Inflammatory macrophage treated with lipopolysaccharide for 1 hour (primary cell): ENCODE measurements around the gene DLK1.

Experiments
- DNase-seq, 2 donors: peaks; one replicate each; pipeline ENCODE4 v3.0.0-alpha.2; 2020 to 2022

The DLK1 gene

DNA sequence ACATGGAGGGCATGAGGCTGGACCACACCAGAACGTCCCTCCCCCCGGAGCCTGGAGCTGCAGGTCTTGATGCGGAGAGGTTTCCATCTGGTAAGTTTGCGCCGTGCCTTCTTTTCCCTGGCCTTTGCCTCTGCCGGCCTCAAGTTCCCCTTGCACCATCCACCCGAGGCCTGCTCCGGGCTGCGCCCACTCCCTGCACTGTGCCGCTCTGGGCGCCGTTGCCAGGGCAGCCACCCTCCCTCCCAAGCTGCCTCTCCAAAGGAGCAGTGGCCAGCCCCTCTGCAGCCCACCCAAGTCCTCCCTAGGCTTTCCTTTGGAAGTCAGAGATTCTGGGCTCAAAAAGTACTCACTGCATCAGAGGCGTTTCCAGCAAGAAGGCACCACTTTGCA lies 53.0 kb downstream of the DLK1 start:
- no peak for DNase-seq

DNA sequence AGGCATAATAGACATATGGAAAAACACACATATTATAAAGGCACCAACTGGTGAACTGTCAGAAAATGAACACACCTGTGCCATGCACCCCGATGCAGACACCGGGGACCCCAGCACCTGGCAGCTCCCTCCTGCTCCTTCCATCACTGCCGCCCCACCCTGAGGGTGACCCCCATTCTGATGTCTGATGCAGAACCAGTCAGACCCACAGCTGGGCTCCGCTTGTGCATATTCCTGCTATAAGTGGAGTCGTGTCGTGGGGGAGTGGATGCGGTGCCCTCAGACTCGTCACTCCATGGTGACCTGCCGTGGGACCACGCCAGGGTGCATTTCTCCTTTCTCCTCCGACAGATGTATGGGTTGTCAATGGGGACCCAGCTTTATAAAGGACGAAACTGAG lies 53.6 kb downstream of the DLK1 start:
- no peak for DNase-seq

DNA sequence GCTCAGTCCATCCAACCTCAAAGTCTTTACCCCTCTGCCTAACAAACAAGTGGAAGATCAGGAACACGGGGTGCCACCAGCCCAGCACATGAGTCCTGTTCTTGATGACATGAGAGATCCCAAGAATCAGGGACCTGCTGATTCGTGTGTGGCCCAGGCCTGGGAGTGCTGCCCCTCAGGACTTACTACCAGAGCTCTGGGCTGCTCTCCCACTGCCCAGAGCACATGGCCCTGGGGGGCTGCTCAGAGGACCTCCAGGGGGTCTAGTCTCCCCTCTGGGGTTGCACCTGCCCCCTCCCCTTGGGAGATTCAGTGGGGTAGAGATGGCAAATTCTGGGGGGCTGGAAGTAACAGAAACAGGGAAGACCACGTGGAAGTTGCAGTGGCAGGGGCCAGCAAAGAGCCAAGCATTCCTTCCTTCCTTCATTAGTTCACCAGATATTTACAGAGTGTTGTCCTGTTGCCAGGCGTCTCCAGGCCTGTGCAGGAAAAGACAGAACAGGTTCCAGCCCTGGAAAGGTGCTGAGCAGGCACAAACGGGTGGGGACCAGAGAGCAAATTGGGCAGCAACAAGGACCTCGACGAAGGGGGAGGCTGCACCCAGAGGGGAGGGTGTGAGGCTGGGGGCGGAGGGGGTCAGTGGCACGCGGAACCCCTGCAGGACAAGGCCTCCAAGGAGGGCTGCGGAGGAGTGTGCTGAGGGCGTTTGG lies 54.1 kb downstream of the DLK1 start:
- DNase-seq = no peak

DNA sequence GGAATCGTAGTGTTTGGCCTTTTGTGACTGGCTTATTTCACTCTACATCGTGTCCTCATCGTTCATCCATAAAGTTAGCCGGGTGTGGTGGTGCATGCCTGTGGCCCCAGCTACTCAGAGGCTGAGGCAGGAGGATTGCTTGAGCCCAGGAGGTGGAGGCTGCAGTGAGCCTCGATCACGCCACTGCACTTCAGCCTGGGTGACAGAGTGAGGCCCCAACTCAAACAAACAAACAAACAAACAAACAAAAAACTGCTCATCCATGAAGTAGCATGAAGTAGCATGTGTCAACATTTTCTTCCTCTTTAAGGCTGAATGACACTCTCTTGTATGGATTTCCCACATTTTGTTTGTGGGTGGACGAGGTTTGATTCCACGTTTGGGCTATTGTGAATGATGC lies 55.3 kb downstream of the DLK1 start:
- DNase-seq = no peak

DNA sequence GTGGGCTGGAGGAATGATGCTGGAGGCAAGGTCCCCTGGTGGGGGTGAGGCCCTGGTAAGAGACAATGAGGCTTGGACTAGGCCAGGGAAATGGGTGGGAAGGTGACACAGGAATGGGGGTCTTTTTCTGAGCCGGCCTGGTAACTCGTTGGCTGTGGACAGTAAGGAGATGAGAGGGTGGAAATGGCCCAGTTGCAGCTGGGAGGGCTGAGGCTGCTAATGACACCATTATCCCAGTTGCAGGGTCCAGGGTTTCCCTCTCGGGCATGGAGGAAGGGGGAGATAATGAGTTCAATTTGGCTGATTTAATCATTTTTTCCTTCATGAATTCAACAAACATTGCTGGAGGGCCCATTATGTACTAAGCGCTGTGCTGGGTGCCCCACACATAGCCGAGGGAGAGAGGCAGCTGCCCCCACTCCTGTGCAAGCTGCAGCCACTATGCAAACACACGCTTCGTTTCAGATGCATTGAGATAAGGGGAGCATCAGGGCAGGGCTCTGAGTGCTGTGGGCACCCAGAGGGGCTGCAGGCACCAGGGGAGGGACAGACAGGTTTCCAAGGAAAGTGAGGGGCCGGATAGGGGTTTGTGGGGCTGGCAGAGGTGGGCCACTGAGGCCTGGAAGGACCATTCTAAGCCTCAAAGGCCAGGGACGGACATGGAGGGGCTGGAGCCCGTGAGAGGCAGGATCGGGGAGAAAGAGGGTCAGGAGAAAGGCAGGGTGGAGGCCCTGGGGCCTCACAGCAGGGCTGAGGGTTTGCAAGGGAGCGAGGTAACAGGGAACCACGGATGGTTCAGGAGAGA lies 56.0 kb downstream of the DLK1 start:
- DNase-seq = no peak

DNA sequence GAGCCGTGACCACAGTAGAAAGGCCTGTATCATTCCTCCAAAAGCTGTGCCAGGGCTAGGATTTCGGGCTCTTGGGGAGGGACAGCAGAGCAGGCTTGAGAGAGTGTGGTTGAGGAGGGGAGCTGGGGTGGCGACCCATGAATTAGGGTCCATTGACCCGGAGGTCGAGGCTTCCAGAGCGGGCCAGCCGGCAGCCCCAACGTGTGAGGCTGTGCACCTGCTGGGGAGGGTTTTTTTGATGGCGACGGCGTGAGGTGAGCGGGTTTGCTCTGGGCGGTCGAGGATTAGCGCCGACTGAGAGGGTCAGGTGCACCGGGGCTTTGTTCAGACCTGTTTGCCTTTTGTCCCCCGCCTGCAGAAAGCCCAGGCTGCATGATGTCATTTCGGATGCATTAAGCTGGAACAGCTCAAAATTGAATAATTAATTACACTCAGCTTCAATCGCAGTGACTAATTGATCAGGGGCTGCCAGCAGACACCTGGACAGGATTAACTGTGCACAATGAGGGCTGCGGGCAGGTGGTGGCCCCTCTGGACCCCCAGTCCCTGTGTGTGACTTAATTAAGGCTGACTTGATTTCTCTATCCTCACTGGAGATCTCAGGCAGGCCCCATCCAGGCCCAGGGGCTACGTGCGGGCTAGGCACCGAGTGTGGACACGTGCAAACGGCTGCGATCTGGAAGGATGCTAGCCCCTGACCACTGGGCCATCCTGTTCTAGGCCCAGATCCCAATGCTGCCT lies 57.1 kb downstream of the DLK1 start:
- DNase-seq = no peak

DNA sequence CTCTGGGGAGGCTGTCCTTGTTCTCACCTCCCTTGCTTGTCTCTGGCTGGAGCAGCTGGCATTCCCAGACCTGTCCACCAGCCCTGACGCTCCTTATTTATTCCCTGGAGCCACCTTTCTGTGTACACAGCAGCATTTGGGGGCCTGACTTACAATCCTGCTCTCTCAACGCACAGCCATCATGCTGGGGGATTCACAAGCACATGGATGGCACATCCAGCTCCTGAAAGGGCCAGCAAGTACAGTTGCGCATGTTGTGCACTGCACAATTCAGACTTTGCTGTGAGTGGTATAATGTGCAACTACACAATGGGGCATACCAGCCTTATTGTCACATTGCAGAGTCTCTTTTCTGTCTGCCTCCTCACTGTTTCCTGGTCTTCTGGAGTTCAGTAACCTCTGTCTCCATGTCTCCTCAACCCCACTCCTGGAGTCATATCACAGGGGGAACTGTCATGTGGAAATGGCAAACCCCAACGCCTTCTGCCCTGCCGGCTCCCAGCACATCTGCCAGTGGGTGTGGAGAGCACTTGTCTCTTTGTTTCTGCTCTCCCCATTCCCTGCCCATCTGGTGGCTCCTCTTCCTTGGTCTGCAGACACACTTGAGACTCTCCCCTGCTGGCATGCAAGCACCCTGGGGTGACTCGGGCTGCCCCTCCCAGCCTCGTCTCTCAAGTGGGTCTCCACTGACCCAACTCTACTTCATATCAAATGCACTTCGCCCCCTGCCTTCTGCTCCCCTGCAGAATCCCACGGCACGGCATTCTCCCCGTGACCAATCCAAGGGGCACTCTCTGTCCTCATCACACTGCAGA lies 58.0 kb downstream of the DLK1 start:
- DNase-seq = no peak

DNA sequence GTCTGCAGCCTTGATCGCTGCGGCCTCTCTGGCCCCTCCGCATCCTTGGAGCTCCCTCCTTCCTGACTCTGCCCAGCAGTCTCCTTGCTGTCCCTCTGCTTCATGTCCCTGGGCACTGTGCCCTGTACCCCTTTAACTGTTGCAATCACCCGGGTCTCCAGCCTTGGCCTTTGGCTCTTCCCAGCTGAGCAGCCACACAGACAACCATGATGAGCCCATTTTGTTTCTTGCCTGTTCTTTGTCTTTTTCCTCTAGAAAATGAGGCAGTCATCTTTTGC lies 58.6 kb downstream of the DLK1 start:
- no peak for DNase-seq

DNA sequence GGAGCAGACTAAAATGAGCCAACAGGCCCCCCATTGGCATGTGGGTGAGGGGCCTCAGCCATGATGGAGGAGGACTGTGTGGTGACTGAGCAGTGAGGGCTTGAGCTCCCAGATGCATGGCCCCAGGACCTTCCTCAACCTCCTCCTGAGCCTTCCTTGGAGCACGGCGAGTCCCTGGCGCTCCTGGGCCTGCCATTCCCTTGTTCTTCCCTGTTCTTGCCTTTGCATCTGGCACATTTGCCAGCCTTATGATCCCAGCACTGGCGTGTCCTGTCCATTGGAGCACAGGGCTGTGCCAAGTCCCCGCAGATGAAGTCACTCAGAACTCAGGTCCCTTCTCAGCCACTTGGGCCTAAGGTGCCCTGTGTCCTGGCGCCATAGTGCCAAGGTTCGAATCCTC lies 58.9 kb downstream of the DLK1 start:
- DNase-seq = no peak

DNA sequence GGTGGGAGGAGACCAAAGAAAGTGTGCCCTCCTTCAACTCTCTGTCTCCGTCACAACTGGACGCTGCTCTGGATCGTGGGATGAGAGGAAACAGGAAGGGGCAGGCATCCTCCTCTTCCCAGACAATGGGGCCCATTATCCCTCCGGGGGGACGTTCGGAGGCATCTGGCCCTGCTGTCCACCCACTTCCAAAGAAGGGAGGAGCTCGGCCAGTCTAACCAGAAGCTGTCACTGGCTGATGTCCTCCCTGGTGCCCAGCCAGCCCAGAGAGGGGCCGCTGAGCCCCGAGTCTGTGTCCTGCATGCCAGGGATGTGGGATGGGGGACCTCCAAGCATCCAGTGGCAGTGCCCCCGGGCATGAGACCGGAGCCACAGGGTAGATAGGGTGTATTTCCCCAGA lies 59.4 kb downstream of the DLK1 start:
- no peak for DNase-seq

DNA sequence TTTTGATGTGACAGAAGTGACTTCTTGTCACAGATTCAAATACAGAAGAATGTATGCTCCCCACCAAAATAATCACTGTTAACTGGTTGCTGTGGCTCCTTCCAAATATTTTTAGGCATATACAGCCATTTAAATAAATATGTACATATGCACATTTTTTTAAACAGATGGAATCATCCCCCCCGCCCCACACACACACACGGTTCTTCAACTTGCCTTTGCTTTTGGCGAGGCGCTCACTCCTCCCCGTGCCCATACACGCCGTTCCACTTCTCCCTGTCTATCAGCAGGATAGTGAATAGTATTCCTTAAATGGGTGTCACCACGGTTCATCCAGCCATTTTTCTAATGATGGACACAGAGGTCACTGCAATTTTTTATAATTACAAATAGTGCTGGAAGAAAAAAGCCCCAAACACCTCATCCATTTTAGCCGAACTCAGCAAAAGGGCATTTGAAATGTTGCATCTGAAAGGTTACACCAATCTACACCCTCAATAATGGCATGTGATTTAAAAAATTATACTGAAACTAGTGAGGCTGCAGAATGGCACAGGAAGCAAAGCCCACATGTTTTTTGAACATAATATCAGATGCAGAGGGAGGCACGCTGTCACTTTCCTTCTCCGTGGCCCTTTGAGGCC lies 60.0 kb downstream of the DLK1 start:
- no peak for DNase-seq

DNA sequence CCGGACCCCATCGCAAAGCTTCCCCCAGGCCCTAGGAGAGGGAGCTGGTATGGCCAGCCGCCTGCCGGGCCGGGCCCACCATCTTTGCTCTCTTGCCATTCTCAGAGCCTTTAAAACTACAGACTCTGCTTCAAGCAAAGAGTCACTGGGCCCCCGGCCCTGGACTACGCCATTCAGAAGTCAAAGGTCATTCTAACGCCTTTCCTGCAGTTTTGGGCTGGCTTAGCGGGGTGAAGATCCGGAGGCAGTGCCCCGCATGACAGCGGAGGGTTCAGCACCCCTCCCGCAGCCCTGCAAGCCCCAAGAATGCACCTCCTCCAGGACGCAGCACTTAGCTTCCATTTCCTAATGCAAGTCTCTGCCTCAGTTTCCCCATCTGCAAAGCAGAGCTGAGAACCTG lies 61.0 kb downstream of the DLK1 start:
- DNase-seq = no peak
